Central memory CD8-positive, alpha-beta T cell (primary cell): ENCODE data around the gene SETD2.

Experiments used
- ATAC-seq: fragments of 150-1000 bp; cut with Tn5 transposase; replicated peaks from 2 replicates; pipeline ENCODE4 v1.10.0; 2022; ENCODE audit warnings: mild to moderate bottlenecking, moderate FRiP score, moderate number of reproducible peaks; ENCODE audit not compliant: poor library complexity, severe bottlenecking; ENCODE audit errors: extremely low read depth
- DNase-seq, 2 donors: peaks; one replicate each; pipeline ENCODE4 v3.0.0; 2021; ENCODE audit warnings: low spot score in 2 of 2
- H3K27ac Mint-ChIP-seq: one replicate; pipeline ENCODE4 v1.8.0; 2022; ENCODE audit warnings: low read depth, mild to moderate bottlenecking, moderate library complexity, mixed read lengths
- H3K27me3 Mint-ChIP-seq: one replicate; pipeline ENCODE4 v1.8.0; 2022; ENCODE audit warnings: mixed read lengths
- H3K36me3 Mint-ChIP-seq: one replicate; pipeline ENCODE4 v1.8.0; 2022; ENCODE audit warnings: mild to moderate bottlenecking, moderate library complexity, mixed read lengths; ENCODE audit not compliant: insufficient read depth
- H3K4me1 Mint-ChIP-seq: one replicate; pipeline ENCODE4 v1.8.0; 2022; ENCODE audit warnings: mixed read lengths
- H3K4me3 Mint-ChIP-seq: one replicate; pipeline ENCODE4 v1.8.0; 2022; ENCODE audit warnings: mild to moderate bottlenecking, moderate library complexity, mixed read lengths
- H3K9me3 Mint-ChIP-seq: one replicate; pipeline ENCODE4 v1.8.0; 2022; ENCODE audit warnings: mixed read lengths

Gene SETD2

DNA sequence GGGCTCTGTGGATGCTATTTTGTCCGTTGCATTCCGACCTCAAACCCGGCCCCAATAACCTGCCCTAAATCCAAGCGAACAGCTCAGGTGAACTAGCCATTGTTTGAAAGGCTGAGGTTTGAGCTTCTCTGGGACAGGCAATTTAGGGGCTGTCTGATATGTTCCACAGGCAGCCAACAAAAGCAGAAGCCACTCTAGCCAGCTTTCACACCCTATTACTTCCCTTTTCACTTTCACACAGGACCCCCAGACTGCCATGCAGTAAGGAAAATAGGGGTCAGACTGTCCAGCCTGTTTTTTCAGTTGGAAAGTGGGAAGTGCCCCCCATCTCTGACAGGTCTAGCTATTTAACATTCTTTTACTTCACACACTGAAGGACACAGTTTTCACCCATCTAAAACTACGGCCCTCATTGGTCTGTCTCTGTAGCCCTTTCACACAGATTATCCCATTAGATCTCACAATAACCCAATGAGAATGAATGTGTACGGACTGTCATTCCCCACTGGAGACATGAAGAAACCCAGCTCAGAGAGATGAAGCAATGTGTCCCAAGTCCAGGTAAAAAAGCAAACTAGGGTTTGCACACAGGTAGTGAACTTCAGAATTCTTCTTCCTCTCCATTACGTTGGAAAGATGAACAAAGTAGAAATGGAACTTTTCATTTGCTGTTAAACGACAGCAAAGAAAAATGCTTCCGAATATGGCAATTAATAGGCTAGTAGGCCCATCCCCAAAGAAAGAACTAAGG lies 189.3 kb downstream of the SETD2 start:
- Mint-ChIP-seq H3K36me3 (peaks cover 42% of the 10 kb centered on the region), H3K9me3 (no peaks in the 10 kb centered on the region), H3K4me1 (peaks cover 70% of the 10 kb centered on the region), H3K27ac (peak overlapping the region; percentile 30), H3K27me3 (no peaks in the 10 kb centered on the region), H3K4me3 (peak overlapping the region; percentile 89)
- no peak for ATAC-seq
- no peak for DNase-seq

DNA sequence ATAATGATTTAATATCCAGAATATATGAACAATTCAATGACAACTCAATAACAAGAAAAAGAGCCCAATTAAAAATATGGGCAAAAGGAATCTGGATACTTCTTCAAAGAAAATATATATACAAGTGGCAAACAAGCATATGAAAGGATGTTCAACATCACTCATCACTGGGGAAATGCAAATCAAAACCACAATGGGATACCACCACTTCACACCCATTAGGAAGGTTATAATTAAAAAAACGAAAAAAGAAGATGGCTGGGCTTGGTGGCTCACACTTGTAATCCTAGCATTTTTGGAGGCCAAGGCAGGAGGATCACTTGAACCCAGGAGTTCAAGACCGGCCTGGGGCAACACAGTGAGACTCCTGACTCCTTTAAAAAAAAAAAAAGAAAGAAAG lies 191.5 kb downstream of the SETD2 start:
- no peaks in the 10 kb centered on the region for H3K9me3 Mint-ChIP-seq
- H3K36me3 Mint-ChIP-seq: peaks cover 44% of the 10 kb centered on the region
- H3K27me3 Mint-ChIP-seq: no peaks in the 10 kb centered on the region
- no peak for DNase-seq
- H3K4me1 Mint-ChIP-seq: peaks cover 72% of the 10 kb centered on the region
- peak overlapping the region; percentile 87 for H3K27ac Mint-ChIP-seq
- H3K4me3 Mint-ChIP-seq: peak overlapping the region; percentile 67
- ATAC-seq: no peak

DNA sequence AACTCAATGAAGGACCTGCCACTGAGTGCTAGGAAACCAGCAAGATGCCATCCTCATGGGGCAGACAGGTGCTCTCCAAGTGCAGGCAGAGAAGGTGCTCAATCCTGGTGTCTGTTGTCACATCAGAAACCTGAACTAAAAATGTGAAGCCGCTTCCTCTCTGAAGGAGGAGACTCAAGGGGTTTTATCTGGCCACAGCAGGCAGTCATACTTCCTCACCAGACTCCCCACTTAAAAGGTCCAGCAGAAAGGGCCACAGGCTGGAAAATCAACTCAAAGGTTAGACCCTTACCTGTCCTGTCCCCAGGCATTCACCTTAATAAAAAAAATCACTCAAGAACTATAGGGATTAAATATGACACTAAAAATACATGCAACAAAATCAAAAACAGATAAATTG lies 192.2 kb downstream of the SETD2 start:
- DNase-seq (no peak), ATAC-seq (no peak)
- Mint-ChIP-seq H3K27ac (peak overlapping the region; percentile 87), H3K4me1 (peaks cover 75% of the 10 kb centered on the region), H3K27me3 (no peaks in the 10 kb centered on the region), H3K9me3 (no peaks in the 10 kb centered on the region), H3K4me3 (peak overlapping the region; percentile 67), H3K36me3 (peaks cover 45% of the 10 kb centered on the region)

DNA sequence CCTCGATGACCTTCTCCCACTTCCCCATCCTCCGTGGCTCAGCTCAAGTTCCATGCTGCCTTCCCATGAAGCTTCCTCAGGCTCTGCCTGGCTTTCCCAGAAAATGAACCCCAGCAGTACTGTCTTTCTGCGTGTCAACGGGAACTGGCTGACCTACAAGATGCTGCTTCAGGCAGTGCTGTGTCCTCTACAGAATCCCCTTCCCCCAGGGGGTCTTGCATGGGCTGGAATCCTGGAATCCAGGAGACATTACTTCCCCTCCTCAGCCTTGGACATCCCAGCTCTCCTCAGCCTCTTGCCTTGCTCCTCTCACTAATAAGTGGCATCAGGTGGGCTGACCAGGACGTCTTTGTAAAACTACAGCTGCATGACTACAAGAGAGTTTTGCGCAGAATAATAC lies 192.8 kb downstream of the SETD2 start:
- Mint-ChIP-seq H3K9me3 (no peaks in the 10 kb centered on the region), H3K36me3 (peaks cover 40% of the 10 kb centered on the region), H3K27me3 (no peaks in the 10 kb centered on the region), H3K4me3 (peak overlapping the region; percentile 67), H3K27ac (peak overlapping the region; percentile 87), H3K4me1 (peaks cover 80% of the 10 kb centered on the region)
- DNase-seq (no peak), ATAC-seq (no peak)

DNA sequence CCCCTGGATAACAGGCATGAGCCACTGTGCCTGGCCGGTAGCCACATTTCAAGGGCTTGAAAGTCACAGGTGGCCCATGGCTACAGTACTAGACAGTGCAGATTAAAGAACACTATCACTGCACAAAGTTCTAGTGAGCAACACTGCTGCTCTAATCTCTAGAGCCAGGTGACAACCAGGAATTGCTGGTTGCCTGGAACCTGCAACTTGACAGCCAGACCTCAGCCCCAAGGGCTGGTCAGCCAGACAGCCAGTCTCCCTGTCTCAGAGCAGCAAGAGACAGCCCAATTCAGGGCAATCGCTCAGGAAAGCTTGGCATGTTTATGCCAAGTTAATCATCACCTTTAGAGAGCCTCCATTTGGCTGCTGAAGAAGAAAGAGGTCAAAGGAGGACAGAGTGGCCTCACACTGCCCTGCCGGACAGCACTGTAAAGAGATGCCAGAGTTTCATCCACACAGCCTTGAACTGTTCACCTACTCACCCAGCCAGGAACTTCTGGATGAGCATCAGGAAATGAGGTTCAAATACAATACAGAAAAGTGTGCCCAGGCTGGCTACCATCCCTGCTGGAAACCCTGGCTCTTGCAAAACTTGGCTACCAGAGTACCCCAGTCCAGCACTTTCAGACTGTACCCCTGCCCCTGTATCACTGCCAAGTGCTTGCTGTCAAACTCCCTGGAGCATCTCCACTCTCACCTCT lies 193.4 kb downstream of the SETD2 start:
- H3K9me3 Mint-ChIP-seq: no peaks in the 10 kb centered on the region
- H3K36me3 Mint-ChIP-seq: peaks cover 38% of the 10 kb centered on the region
- H3K27ac Mint-ChIP-seq: peak overlapping the region; percentile 87
- DNase-seq (no peak), ATAC-seq (no peak)
- peaks cover 86% of the 10 kb centered on the region for H3K4me1 Mint-ChIP-seq
- no peaks in the 10 kb centered on the region for H3K27me3 Mint-ChIP-seq
- peak overlapping the region; percentile 67 for H3K4me3 Mint-ChIP-seq

DNA sequence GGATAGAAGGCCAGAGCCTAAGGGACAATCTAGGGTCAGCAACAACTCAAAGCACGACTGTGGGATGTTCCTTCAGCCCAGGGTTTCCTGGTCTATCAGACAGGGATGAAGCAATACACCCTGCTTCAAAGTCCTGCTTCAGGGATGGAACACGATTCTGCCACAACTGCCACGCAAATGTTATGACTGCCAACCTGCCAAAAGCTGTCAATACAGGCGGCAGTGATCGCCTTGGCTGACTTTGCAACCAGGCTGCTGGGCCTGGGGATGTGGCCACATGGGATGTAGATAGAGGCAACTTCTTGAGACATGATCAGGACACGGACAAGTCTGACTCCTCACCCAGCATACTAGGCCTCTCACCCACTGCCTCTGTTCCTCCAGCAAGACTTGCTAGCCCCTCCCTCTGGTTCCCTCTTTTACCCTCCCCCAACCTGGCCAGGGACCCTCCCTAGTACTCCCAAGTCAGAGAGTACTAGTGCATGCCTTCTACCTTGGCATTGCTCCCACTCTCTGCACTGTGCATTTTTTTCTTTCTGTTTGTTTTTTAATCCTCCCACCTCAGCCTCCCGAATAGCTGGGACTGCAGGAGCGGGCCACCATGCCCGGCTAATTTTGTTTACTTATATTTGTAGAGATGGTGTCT lies 195.0 kb downstream of the SETD2 start:
- Mint-ChIP-seq H3K27me3 (no peaks in the 10 kb centered on the region), H3K4me3 (peak overlapping the region; percentile 6), H3K9me3 (no peaks in the 10 kb centered on the region), H3K4me1 (peaks cover 80% of the 10 kb centered on the region), H3K27ac (peak overlapping the region; percentile 38), H3K36me3 (peaks cover 35% of the 10 kb centered on the region)
- ATAC-seq (no peak), DNase-seq (no peak)

DNA sequence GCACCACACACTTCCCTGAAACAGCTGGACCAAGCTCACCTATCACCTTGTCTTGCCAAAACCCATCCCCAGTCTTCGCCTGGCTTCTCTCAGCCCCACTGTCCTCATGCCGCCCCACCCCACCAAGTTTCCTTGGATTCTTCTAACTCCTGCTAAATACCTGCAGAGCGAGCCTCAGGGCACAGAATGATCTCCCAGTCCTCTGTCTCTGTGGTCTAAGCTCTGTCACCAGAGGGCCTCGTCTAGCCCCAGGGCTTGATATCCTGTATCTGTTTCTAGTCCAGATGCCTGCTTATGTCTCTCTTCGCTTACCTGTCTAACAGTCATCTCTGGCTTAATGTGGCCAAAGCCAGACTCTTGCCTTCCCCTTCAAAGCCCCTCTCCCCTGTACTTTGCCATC lies 197.1 kb downstream of the SETD2 start:
- H3K36me3 Mint-ChIP-seq: peaks cover 28% of the 10 kb centered on the region
- H3K27me3 Mint-ChIP-seq: no peaks in the 10 kb centered on the region
- H3K4me1 Mint-ChIP-seq: peaks cover 74% of the 10 kb centered on the region
- H3K27ac Mint-ChIP-seq: peak overlapping the region; percentile 85
- ATAC-seq: peak; percentile 45
- H3K9me3 Mint-ChIP-seq: no peaks in the 10 kb centered on the region
- no peak for DNase-seq
- peak overlapping the region; percentile 14 for H3K4me3 Mint-ChIP-seq
